Trophoblast cell (in vitro differentiated cells and primary cell): Measurements from ENCODE around the gene CLIP2.

Source experiments
- DNase-seq, 2 donors: peaks; one replicate each; pipeline ENCODE4 v3.0.0-alpha.2; 2016
- H2AFZ ChIP-seq: 2 replicates; pipeline ENCODE4 v1.6.1; 2013; ENCODE audit warnings: low read length, moderate library complexity, mild to moderate bottlenecking; ENCODE audit not compliant: insufficient read depth, poor library complexity
- H2AK5ac ChIP-seq: 2 replicates; pipeline ENCODE4 v1.6.1; 2013; ENCODE audit warnings: mild to moderate bottlenecking, low read length
- H2BK120ac ChIP-seq: 2 replicates; pipeline ENCODE4 v1.6.1; 2013; ENCODE audit warnings: low read length, mild to moderate bottlenecking, moderate library complexity; ENCODE audit not compliant: insufficient read depth, poor library complexity
- H2BK12ac ChIP-seq: 2 replicates; pipeline ENCODE4 v1.6.1; 2013; ENCODE audit warnings: mild to moderate bottlenecking, low read length, moderate library complexity
- H2BK5ac ChIP-seq: 2 replicates; pipeline ENCODE4 v1.6.1; 2013; ENCODE audit warnings: low read length, low read depth, moderate library complexity, mild to moderate bottlenecking; ENCODE audit not compliant: poor library complexity
- H3K14ac ChIP-seq: 2 replicates; pipeline ENCODE4 v1.6.1; 2013; ENCODE audit warnings: mild to moderate bottlenecking, low read length
- H3K18ac ChIP-seq: 2 replicates; pipeline ENCODE4 v1.6.1; 2013; ENCODE audit warnings: mild to moderate bottlenecking, low read length
- H3K23ac ChIP-seq: 2 replicates; pipeline ENCODE4 v1.6.1; 2013; ENCODE audit warnings: low read length
- H3K27ac ChIP-seq: 2 replicates; pipeline ENCODE4 v1.5.1; 2013; ENCODE audit warnings: low read depth, mild to moderate bottlenecking, inconsistent platforms, low read length, moderate library complexity
- H3K27me3 ChIP-seq: 2 replicates; pipeline ENCODE4 v1.6.1; 2013; ENCODE audit warnings: inconsistent platforms, mild to moderate bottlenecking, low read length, moderate library complexity; ENCODE audit not compliant: insufficient read depth
- H3K36me3 ChIP-seq, 2 experiments: 1 replicate in 1 of 2; 2 replicates in 1 of 2; pipeline ENCODE4 v1.6.1; 2013; ENCODE audit warnings: low read length in 2 of 2, mild to moderate bottlenecking in 2 of 2, moderate library complexity in 1 of 2; ENCODE audit not compliant: insufficient read depth in 2 of 2, control insufficient read depth in 1 of 2
- H3K4ac ChIP-seq: 2 replicates; pipeline ENCODE4 v1.6.1; 2013; ENCODE audit warnings: low read depth, mild to moderate bottlenecking, low read length, moderate library complexity
- H3K4me1 ChIP-seq, 2 experiments: 1 replicate in 1 of 2; 2 replicates in 1 of 2; pipeline ENCODE4 v1.6.1; 2013; ENCODE audit warnings: low read length in 2 of 2, mild to moderate bottlenecking in 2 of 2, moderate library complexity in 1 of 2; ENCODE audit not compliant: insufficient read depth in 2 of 2, control insufficient read depth in 1 of 2
- H3K4me2 ChIP-seq: 2 replicates; pipeline ENCODE4 v1.6.1; 2013; ENCODE audit warnings: inconsistent platforms, mild to moderate bottlenecking, low read length, moderate library complexity
- H3K4me3 ChIP-seq: 2 replicates; pipeline ENCODE4 v1.5.1; 2013; ENCODE audit warnings: mild to moderate bottlenecking, low read depth, low read length, inconsistent platforms
- H3K79me1 ChIP-seq: one replicate; pipeline ENCODE4 v1.6.1; 2013; ENCODE audit warnings: low read length
- H3K79me2 ChIP-seq: 2 replicates; pipeline ENCODE4 v1.6.1; 2013; ENCODE audit warnings: low read length, mild to moderate bottlenecking; ENCODE audit not compliant: control insufficient read depth, insufficient read depth, poor library complexity
- H3K9ac ChIP-seq: 2 replicates; pipeline ENCODE4 v1.6.1; 2013; ENCODE audit warnings: mild to moderate bottlenecking, low read length
- H3K9me3 ChIP-seq: 2 replicates; pipeline ENCODE4 v1.6.1; 2013; ENCODE audit warnings: low read depth, mild to moderate bottlenecking, control low read depth, inconsistent platforms, low read length; ENCODE audit not compliant: insufficient read depth
- H4K12ac ChIP-seq: 2 replicates; pipeline ENCODE4 v1.6.1; 2013; ENCODE audit warnings: low read depth, mild to moderate bottlenecking, low read length, moderate library complexity
- H4K8ac ChIP-seq: 2 replicates; pipeline ENCODE4 v1.6.1; 2013; ENCODE audit warnings: low read depth, mild to moderate bottlenecking, low read length, moderate library complexity
- H4K91ac ChIP-seq: one replicate; pipeline ENCODE4 v1.6.1; 2013; ENCODE audit warnings: low read depth, mild to moderate bottlenecking, low read length, moderate library complexity
- WGBS: extraction: QIAGEN DNeasy Blood & Tissue Kit; methylation state at CpG from one replicate; pipeline ENCODE4 v1.1.7; 2013; ENCODE audit warnings: missing lambda C conversion rate; ENCODE audit not compliant: insufficient read length, insufficient coverage; ENCODE audit errors: extremely low coverage; 5-methylcytosine and 5-hydroxymethylcytosine counted together

The CLIP2 gene

DNA sequence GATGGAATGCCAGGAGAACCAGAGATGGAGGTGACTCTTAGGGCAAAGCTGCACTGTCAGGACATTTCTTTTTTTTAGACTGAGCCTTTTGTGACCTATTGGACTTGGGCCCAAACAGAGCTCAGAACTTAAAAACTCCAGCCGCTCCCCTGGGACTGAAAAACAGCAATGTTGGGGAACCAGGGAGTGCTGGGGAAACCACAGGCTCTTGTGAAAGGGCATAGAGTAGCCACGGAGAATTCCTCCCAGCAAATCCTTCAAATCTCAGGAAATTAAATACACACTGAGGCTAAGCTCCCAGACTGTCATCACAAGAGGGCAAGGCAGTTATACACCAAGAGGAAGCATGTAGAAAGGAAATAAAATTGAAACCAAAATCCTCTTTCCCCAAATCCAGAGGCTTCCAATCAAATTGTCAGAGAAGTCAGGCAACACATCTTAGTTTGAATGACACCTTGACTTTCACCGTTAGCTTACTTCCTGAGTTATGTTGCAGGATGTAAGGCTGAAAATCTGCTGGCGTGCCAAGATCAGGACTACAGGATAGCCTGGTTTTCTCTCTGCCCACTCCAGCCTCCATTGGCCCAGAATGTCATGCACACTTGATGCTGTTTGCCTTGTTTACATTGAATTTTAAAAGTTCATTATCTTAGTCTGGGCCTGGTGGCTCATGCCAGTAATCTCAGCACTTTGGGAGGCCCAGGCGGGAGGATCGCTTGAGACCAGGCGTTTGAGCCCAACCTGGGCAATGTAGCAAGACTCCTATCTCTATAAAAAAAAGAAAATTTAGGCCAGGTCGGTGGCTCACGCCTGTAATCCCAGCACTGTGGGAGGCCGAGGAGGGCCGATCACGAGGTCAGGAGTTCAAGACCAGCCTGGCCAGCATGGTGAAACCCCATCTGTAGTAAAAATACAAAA, 32.5 kb upstream of the CLIP2 start:
- Histone ChIP-seq H3K14ac (no peak overlapping the region), H3K23ac (no peak overlapping the region), H2BK5ac (no peak overlapping the region), H3K79me2 (peaks cover 7% of the 10 kb centered on the region), H4K91ac (no peak overlapping the region), H3K4me2 (no peak overlapping the region), H3K4me1 (peaks cover 5 to 10% of the 10 kb centered on the region in 2 experiments), H3K4me3 (no peak overlapping the region), H3K36me3 (no peaks in the 10 kb centered on the region), H4K8ac (no peak overlapping the region), H2BK120ac (no peak overlapping the region), H3K79me1 (peaks cover 7% of the 10 kb centered on the region), H3K18ac (no peak overlapping the region), H3K27me3 (no peaks in the 10 kb centered on the region), H2AFZ (no peak overlapping the region), H2AK5ac (no peak overlapping the region), H3K9me3 (no peaks in the 10 kb centered on the region), H3K4ac (no peak overlapping the region), H3K9ac (no peak overlapping the region), H4K12ac (no peak overlapping the region), H2BK12ac (no peak overlapping the region), H3K27ac (no peak overlapping the region)
- WGBS: no CpG with 5 or more reads among the region's 12 CpGs
- no peak for DNase-seq

DNA sequence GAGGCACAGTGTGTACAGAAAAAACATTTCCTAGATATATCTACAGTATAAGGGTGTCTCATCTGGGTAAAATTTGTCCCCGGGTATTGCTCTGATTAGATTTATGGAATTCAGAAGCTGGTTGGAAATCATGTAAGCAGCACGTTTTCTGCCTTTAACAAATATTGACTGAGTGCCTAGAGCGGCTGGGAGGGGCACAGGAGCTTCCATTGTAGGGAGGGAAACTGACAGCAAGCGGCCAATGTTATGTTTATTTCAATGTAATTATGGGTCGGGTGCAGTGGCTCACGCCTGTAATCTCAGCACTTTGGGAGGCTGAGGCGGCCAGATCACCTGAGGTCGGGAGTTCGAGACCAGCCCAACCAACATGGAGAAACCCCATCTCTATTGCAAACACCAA, 30.6 kb upstream of the CLIP2 start:
- Histone ChIP-seq H3K79me2 (peaks cover 7% of the 10 kb centered on the region), H2AFZ (no peak overlapping the region), H3K4me3 (no peak overlapping the region), H2BK12ac (no peak overlapping the region), H3K23ac (no peak overlapping the region), H3K27me3 (no peaks in the 10 kb centered on the region), H3K4me2 (no peak overlapping the region), H3K18ac (no peak overlapping the region), H3K27ac (no peak overlapping the region), H2AK5ac (no peak overlapping the region), H3K79me1 (peaks cover 7% of the 10 kb centered on the region), H3K14ac (no peak overlapping the region), H3K9me3 (no peaks in the 10 kb centered on the region), H4K8ac (no peak overlapping the region), H2BK120ac (no peak overlapping the region), H4K91ac (no peak overlapping the region), H2BK5ac (no peak overlapping the region), H4K12ac (no peak overlapping the region), H3K4ac (no peak overlapping the region), H3K4me1 (peaks cover 0 to 5% of the 10 kb centered on the region in 2 experiments), H3K9ac (no peak overlapping the region), H3K36me3 (no peaks in the 10 kb centered on the region)
- DNase-seq: no peak
- WGBS: no CpG with 5 or more reads among the region's 9 CpGs

DNA sequence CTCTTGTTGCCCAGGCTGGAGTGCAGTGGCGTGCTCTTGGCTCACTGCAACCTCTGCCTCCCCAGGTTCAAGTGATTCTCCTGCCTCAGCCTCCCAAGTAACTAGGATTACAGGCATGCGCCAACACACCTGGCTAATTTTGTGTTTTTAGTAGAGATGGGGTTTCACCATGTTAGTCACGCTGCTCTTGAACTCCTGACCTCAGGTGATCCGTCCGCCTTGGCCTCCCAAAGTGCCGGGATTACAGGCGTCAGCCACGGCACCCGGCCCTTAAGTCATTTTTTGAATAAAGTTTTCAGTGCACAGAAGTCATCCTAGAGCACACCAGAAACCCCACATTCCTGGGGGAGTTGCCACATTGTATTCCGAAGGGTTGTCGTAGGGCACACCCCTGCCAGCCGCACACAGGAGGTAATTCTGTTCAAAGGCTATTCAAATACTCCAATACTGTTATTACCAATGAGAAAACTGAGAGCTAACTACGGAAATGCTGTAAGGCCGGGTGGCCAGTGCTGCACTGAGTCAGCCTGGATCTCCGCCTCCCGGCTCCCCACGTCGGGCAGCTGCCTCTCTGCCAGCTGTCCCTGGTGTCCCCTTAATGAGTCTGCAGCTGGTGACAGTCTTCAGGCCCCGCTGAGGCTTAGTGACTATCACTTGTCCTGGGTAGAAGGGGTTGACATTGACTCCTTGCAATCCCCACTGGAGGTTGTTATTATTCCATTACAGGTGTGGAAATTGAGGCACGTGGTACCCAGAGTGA, 26.4 kb upstream of the CLIP2 start:
- H3K18ac ChIP-seq: no peak overlapping the region
- H4K12ac ChIP-seq: no peak overlapping the region
- no CpG with 5 or more reads among the region's 20 CpGs for WGBS
- H3K79me1 ChIP-seq: no peaks in the 10 kb centered on the region
- no peak overlapping the region for H3K27ac ChIP-seq
- no peak overlapping the region for H3K9ac ChIP-seq
- no peaks in the 10 kb centered on the region for H3K27me3 ChIP-seq
- no peak overlapping the region for H3K4me3 ChIP-seq
- H3K36me3 ChIP-seq: no peaks in the 10 kb centered on the region
- H2BK120ac ChIP-seq: no peak overlapping the region
- no peak overlapping the region for H4K91ac ChIP-seq
- no peak overlapping the region for H3K14ac ChIP-seq
- H2BK12ac ChIP-seq: no peak overlapping the region
- no peak overlapping the region for H3K4ac ChIP-seq
- no peak overlapping the region for H2AK5ac ChIP-seq
- H3K23ac ChIP-seq: no peak overlapping the region
- H3K4me2 ChIP-seq: no peak overlapping the region
- H2BK5ac ChIP-seq: no peak overlapping the region
- H3K79me2 ChIP-seq: no peaks in the 10 kb centered on the region
- H3K9me3 ChIP-seq: no peaks in the 10 kb centered on the region
- no peak overlapping the region for H4K8ac ChIP-seq
- no peak overlapping the region for H2AFZ ChIP-seq
- peaks cover 0 to 2% of the 10 kb centered on the region in 2 experiments for H3K4me1 ChIP-seq
- no peak for DNase-seq

DNA sequence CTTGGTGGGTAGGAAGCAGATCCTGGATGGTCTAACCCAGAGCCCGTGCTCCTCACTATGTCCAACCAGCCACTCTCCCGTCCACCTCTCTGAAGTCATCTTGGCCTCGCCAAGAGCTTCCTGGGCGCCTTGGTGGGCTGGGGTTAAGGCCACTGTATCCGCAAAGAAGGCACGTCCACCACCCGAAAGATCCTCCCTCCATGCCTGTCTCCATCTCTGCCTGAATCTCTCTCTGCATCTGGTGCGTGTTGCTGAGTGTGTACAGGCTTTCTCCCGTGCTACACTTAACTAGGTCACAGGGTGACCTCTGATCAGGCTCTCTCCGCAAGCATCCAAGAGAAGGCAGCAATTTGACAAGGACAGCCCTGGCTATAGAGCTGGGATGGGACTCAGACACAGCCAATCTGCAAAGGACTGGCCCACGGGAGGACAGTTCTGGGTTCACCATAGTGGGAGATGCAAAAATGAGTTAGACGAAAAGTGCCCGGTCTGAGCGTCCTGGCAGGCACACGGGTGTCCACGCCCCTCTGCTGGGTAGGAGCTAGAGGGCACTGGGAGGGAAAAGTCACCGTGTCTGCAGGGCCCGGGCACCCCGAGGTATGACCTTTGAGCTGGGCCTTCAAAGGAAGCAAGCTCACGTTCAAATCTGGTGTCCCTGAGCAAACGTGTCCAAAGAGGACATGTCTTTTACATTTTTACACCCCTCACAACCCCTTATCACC, 25.6 kb upstream of the CLIP2 start:
- Histone ChIP-seq H2BK12ac (no peak overlapping the region), H2AK5ac (no peak overlapping the region), H3K4me3 (no peak overlapping the region), H3K79me1 (no peaks in the 10 kb centered on the region), H2BK5ac (no peak overlapping the region), H2BK120ac (no peak overlapping the region), H3K14ac (no peak overlapping the region), H3K27ac (no peak overlapping the region), H3K27me3 (no peaks in the 10 kb centered on the region), H4K8ac (no peak overlapping the region), H3K23ac (no peak overlapping the region), H4K12ac (no peak overlapping the region), H3K4ac (no peak overlapping the region), H2AFZ (no peak overlapping the region), H3K4me2 (no peak overlapping the region), H3K9me3 (no peaks in the 10 kb centered on the region), H3K18ac (no peak overlapping the region), H3K36me3 (no peaks in the 10 kb centered on the region), H3K79me2 (no peaks in the 10 kb centered on the region), H4K91ac (no peak overlapping the region), H3K9ac (no peak overlapping the region), H3K4me1 (peaks cover 0 to 2% of the 10 kb centered on the region in 2 experiments)
- WGBS: no CpG with 5 or more reads among the region's 21 CpGs
- no peak for DNase-seq
